Measurements from ENCODE around the gene MYO1E. TPM values are rescaled to one million over a fixed set of nuclear protein-coding genes. Genes with fewer than 3 reads are reported as not detected.

Gene MYO1E
- polyA plus RNA-seq, 1 donor from 2014 or later, result 0.38 TPM

DNA sequence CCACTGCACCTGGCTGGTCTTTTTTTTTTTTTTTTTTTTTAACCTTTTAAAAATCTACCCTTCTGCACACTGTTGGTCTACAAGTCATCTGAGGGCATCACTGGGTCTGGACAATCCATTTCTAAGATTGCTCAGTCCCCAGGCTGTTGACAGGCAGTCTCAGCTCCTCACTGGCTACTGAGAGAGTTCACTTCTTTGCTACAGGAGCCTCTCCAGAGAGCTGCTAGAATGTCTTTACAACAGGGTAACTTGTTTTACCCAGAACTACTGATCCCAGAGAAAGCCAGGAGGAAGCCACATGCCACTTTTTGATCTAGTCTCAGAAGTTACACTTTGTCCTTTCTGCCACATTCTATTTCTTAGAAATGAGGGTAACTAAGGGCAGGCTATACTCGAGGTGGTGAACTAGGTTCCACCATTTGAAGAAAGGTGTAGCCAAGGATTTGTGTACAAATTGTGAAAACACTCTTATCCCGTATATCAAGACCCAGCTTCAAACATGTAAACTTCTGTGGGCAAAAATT is 273.4 kb downstream of the MYO1E start:
- Histone ChIP-seq H2AFZ (ENCODE audit: low read depth, low read length) (no peak overlapping the region), H3K27me3 (ENCODE audit: insufficient read depth, low read depth, low read length) (no peaks in the 10 kb centered on the region), H4K20me1 (ENCODE audit: insufficient read depth) (no peaks in the 10 kb centered on the region), H3K36me3 (ENCODE audit: insufficient read depth, low read length) (peaks cover 15% of the 10 kb centered on the region), H3K9me2 (ENCODE audit: insufficient read depth, low read length) (no peaks in the 10 kb centered on the region), H3K9ac (ENCODE audit: low read length) (no peak overlapping the region), H3K79me2 (replicated peaks; ENCODE audit: insufficient read depth, low read length) (no peaks in the 10 kb centered on the region), H3K4me3 (ENCODE audit: low read length) (no peak overlapping the region), H3K27ac (ENCODE audit: low read length) (no peak overlapping the region), H3K4me2 (ENCODE audit: low read length) (no peak overlapping the region), H3F3A (ENCODE audit: insufficient read depth, low read length, poor library complexity, severe bottlenecking) (no peaks in the 10 kb centered on the region), H3K9me3 (ENCODE audit: low read length) (no peaks in the 10 kb centered on the region)
- no peak for TF ChIP-seq POLR2AphosphoS5 (IDR thresholded peaks at IDR 0.05)
- TF ChIP-seq EP300 (conservative IDR thresholded peaks at IDR 0.05; ENCODE audit: poor library complexity, severe bottlenecking), result no peak
- TF ChIP-seq RAD21 (conservative IDR thresholded peaks at IDR 0.05), result no peak
- TF ChIP-seq TAF1 (IDR thresholded peaks at IDR 0.05; ENCODE audit: low read depth), result no peak
- no peak for TF ChIP-seq MXI1 (conservative IDR thresholded peaks at IDR 0.05; ENCODE audit: poor library complexity, severe bottlenecking)
- no peak for TF ChIP-seq REST (IDR thresholded peaks at IDR 0.05; ENCODE audit: borderline replicate concordance)
- TF ChIP-seq EZH2 (IDR thresholded peaks at IDR 0.05; ENCODE audit: borderline replicate concordance, insufficient read depth, low read length, poor library complexity, severe bottlenecking), result no peak
- TF ChIP-seq, protein P1, sequence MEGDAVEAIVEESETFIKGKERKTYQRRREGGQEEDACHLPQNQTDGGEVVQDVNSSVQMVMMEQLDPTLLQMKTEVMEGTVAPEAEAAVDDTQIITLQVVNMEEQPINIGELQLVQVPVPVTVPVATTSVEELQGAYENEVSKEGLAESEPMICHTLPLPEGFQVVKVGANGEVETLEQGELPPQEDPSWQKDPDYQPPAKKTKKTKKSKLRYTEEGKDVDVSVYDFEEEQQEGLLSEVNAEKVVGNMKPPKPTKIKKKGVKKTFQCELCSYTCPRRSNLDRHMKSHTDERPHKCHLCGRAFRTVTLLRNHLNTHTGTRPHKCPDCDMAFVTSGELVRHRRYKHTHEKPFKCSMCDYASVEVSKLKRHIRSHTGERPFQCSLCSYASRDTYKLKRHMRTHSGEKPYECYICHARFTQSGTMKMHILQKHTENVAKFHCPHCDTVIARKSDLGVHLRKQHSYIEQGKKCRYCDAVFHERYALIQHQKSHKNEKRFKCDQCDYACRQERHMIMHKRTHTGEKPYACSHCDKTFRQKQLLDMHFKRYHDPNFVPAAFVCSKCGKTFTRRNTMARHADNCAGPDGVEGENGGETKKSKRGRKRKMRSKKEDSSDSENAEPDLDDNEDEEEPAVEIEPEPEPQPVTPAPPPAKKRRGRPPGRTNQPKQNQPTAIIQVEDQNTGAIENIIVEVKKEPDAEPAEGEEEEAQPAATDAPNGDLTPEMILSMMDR (IDR thresholded peaks at IDR 0.05; ENCODE audit: poor library complexity, severe bottlenecking), result no peak
- TF ChIP-seq SMC3 (conservative IDR thresholded peaks at IDR 0.05; ENCODE audit: poor library complexity), result no peak

DNA sequence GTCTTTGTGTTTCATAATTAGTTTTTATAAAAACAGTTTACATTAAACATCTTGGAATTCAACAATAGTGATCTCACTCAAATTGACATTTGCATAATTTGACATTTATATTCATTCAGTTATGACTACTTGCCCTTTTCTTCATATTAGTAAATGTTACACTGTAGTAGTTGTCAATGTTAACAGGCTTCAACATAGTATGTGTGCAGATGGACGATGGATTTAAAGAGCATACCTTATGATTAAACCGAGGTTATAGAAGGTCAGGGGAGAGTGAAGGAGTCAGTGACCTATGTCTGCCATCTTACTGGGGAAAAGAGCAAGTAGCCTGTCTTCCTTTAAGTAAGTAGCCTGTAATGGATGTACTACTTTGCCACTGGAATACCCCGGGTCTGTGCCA is 276.2 kb downstream of the MYO1E start:
- H4K20me1 ChIP-seq (ENCODE audit: insufficient read depth), result no peaks in the 10 kb centered on the region
- no peaks in the 10 kb centered on the region for H3K79me2 ChIP-seq (replicated peaks; ENCODE audit: insufficient read depth, low read length)
- no peak overlapping the region for H2AFZ ChIP-seq (ENCODE audit: low read depth, low read length)
- H3K9me2 ChIP-seq (ENCODE audit: insufficient read depth, low read length), result no peaks in the 10 kb centered on the region
- H3K27ac ChIP-seq (ENCODE audit: low read length), result no peak overlapping the region
- TF ChIP-seq EZH2 (IDR thresholded peaks at IDR 0.05; ENCODE audit: borderline replicate concordance, insufficient read depth, low read length, poor library complexity, severe bottlenecking) (no peak), TAF1 (IDR thresholded peaks at IDR 0.05; ENCODE audit: low read depth) (no peak), POLR2AphosphoS5 (IDR thresholded peaks at IDR 0.05) (no peak), EP300 (conservative IDR thresholded peaks at IDR 0.05; ENCODE audit: poor library complexity, severe bottlenecking) (no peak)
- TF ChIP-seq, protein P1 (IDR thresholded peaks at IDR 0.05; ENCODE audit: poor library complexity, severe bottlenecking), result no peak
- H3K4me2 ChIP-seq (ENCODE audit: low read length), result no peak overlapping the region
- peaks cover 15% of the 10 kb centered on the region for H3K36me3 ChIP-seq (ENCODE audit: insufficient read depth, low read length)
- no peak overlapping the region for H3K9ac ChIP-seq (ENCODE audit: low read length)
- no peaks in the 10 kb centered on the region for H3F3A ChIP-seq (ENCODE audit: insufficient read depth, low read length, poor library complexity, severe bottlenecking)
- H3K27me3 ChIP-seq (ENCODE audit: insufficient read depth, low read depth, low read length), result no peaks in the 10 kb centered on the region
- no peaks in the 10 kb centered on the region for H3K9me3 ChIP-seq (ENCODE audit: low read length)
- H3K4me3 ChIP-seq (ENCODE audit: low read length), result no peak overlapping the region
